ENCODE data around the gene CTH. TPM values are rescaled to one million over a fixed set of nuclear protein-coding genes. Genes with fewer than 3 reads are reported as not detected.

Gene CTH
- total RNA-seq, 1 experiment from 2014 or later, result 13.2 TPM

- Histone ChIP-seq H3K4me2 (ENCODE audit: low read length) (peak overlapping the region; percentile 50), H3K9me3 (ENCODE audit: low read length) (no peaks in the 10 kb centered on the region), H3K9me2 (replicated peaks; ENCODE audit: low read length) (no peaks in the 10 kb centered on the region), H3K9ac (ENCODE audit: low read length) (peak overlapping the region; percentile 33; the same call in 1 of the 2 replicates), H3K27ac (ENCODE audit: low read length) (peak overlapping the region; percentile 80), H3K36me3 (ENCODE audit: low read depth, low read length) (peaks cover 15% of the 10 kb centered on the region), H2AFZ (ENCODE audit: low read length) (no peak overlapping the region), H3K27me3 (ENCODE audit: low read length) (no peaks in the 10 kb centered on the region), H3K4me3 (ENCODE audit: low read length) (0 out of 2 replicates have a peak overlapping the region, but pooled peaks have one; percentile 3), H4K20me1 (ENCODE audit: low read length) (no peaks in the 10 kb centered on the region), H3F3A (ENCODE audit: low read length, unreplicated experiment) (peaks cover 4% of the 10 kb centered on the region), H3K4me1 (ENCODE audit: insufficient read depth, low read length) (peaks cover 40% of the 10 kb centered on the region), H3K79me2 (ENCODE audit: low read length) (no peaks in the 10 kb centered on the region)
- intact Hi-C loops (cut with micrococcal nuclease), result loop anchor here (1.0 to 2.0 kb wide), 2 partner anchors 42 to 75 kb away; partner anchors contain the start of gene ANKRD13C
- ChIA-PET CTCF (interaction anchor here (0.6 to 0.7 kb wide), 2 partner anchors 10 to 194 kb away, joined by 3 read pairs; no protein-coding TSS in a partner anchor), POLR2A (ENCODE audit: unreplicated experiment) (no interaction called here)
- ATAC-seq (peak; percentile 70), DNase-seq (peak; percentile 91)
- no TSS peak for BruUV-seq (replicated peaks)
- TF ChIP-seq EZH2phosphoT487 (IDR thresholded peaks at IDR 0.05; ENCODE audit: borderline replicate concordance, low read length) (no peak), EZH2 (IDR thresholded peaks at IDR 0.05; ENCODE audit: low read length, unreplicated experiment) (no peak), CTCF (conservative IDR thresholded peaks at IDR 0.05; ENCODE audit: low read depth, low read length) (no peak)
Observed at GRCh38 chr1:70429219-70429618, 18.2 kb downstream of the CTH start.

GRCh38 chr1:70429757-70430156, 18.7 kb downstream of the CTH start:
- no peaks in the 10 kb centered on the region for H3K9me3 ChIP-seq (ENCODE audit: low read length)
- peaks cover 40% of the 10 kb centered on the region for H3K4me1 ChIP-seq (ENCODE audit: insufficient read depth, low read length)
- H3K27ac ChIP-seq (ENCODE audit: low read length), result peak overlapping the region; percentile 80
- CTCF ChIA-PET, result interaction anchor here (0.6 to 0.7 kb wide), 2 partner anchors 9 to 195 kb away, joined by 3 read pairs; no protein-coding TSS in a partner anchor
- 0 out of 2 replicates have a peak overlapping the region, but pooled peaks have one; percentile 6 for H3K9ac ChIP-seq (ENCODE audit: low read length)
- ATAC-seq (0 out of 2 replicates have a peak, but pooled peaks have one; percentile 4), DNase-seq (peak; percentile 22)
- peak overlapping the region; percentile 50 for H3K4me2 ChIP-seq (ENCODE audit: low read length)
- intact Hi-C loops (cut with micrococcal nuclease), result loop anchor here (1.0 to 2.0 kb wide), 2 partner anchors 43 to 75 kb away; partner anchors contain the start of gene ANKRD13C
- POLR2A ChIA-PET (ENCODE audit: unreplicated experiment), result no interaction called here
- H3K36me3 ChIP-seq (ENCODE audit: low read depth, low read length), result peaks cover 17% of the 10 kb centered on the region
- BruUV-seq (replicated peaks), result no TSS peak
- no peaks in the 10 kb centered on the region for H3K27me3 ChIP-seq (ENCODE audit: low read length)
- no peak for TF ChIP-seq EZH2 (IDR thresholded peaks at IDR 0.05; ENCODE audit: low read length, unreplicated experiment)
- no peak for TF ChIP-seq CTCF (conservative IDR thresholded peaks at IDR 0.05; ENCODE audit: low read depth, low read length)
- TF ChIP-seq EZH2phosphoT487 (IDR thresholded peaks at IDR 0.05; ENCODE audit: borderline replicate concordance, low read length), result no peak
- H2AFZ ChIP-seq (ENCODE audit: low read length), result no peak overlapping the region
- no peaks in the 10 kb centered on the region for H3K9me2 ChIP-seq (replicated peaks; ENCODE audit: low read length)
- peaks cover 4% of the 10 kb centered on the region for H3F3A ChIP-seq (ENCODE audit: low read length, unreplicated experiment)
- H3K4me3 ChIP-seq (ENCODE audit: low read length), result 0 out of 2 replicates have a peak overlapping the region, but pooled peaks have one; percentile 3
- H4K20me1 ChIP-seq (ENCODE audit: low read length), result no peaks in the 10 kb centered on the region
- H3K79me2 ChIP-seq (ENCODE audit: low read length), result no peaks in the 10 kb centered on the region

GRCh38 chr1:70431317-70431716, 20.2 kb downstream of the CTH start:
- intact Hi-C loops (cut with micrococcal nuclease), result no loop called here
- Histone ChIP-seq H3K36me3 (ENCODE audit: low read depth, low read length) (peaks cover 26% of the 10 kb centered on the region), H3K9me3 (ENCODE audit: low read length) (no peaks in the 10 kb centered on the region), H4K20me1 (ENCODE audit: low read length) (no peaks in the 10 kb centered on the region), H3K27me3 (ENCODE audit: low read length) (no peaks in the 10 kb centered on the region), H3K4me2 (ENCODE audit: low read length) (no peak overlapping the region), H3K27ac (ENCODE audit: low read length) (no peak overlapping the region), H3K79me2 (ENCODE audit: low read length) (no peaks in the 10 kb centered on the region), H3F3A (ENCODE audit: low read length, unreplicated experiment) (peaks cover 4% of the 10 kb centered on the region), H2AFZ (ENCODE audit: low read length) (no peak overlapping the region), H3K4me3 (ENCODE audit: low read length) (no peak overlapping the region), H3K4me1 (ENCODE audit: insufficient read depth, low read length) (peaks cover 30% of the 10 kb centered on the region), H3K9ac (ENCODE audit: low read length) (no peak overlapping the region), H3K9me2 (replicated peaks; ENCODE audit: low read length) (no peaks in the 10 kb centered on the region)
- TF ChIP-seq EZH2phosphoT487 (IDR thresholded peaks at IDR 0.05; ENCODE audit: borderline replicate concordance, low read length) (no peak), CTCF (conservative IDR thresholded peaks at IDR 0.05; ENCODE audit: low read depth, low read length) (no peak), EZH2 (IDR thresholded peaks at IDR 0.05; ENCODE audit: low read length, unreplicated experiment) (no peak)
- ATAC-seq (no peak), DNase-seq (no peak)
- ChIA-PET CTCF (no interaction called here), POLR2A (ENCODE audit: unreplicated experiment) (no interaction called here)
- no TSS peak for BruUV-seq (replicated peaks)

Data from PC-3 (cell line).